AG09309 (cell line): ENCODE data around the gene PGC.
A peak's percentile ranks its signal among the peaks of the same experiment; 100 is the strongest.

Experiments
- DNase-seq: peaks from one replicate; pipeline ENCODE4 v3.0.0-alpha.2; 2010; ENCODE audit warnings: low read depth
- H3K4me3 ChIP-seq: 2 replicates; pipeline ENCODE4 v1.5.1; 2011; ENCODE audit warnings: mild to moderate bottlenecking, low read depth, low read length, moderate library complexity; ENCODE audit not compliant: control insufficient read depth
- CTCF ChIP-seq: IDR thresholded peaks from 2 replicates; pipeline ENCODE4 v1.5.1; 2011; ENCODE audit warnings: mild to moderate bottlenecking, low read depth, low read length, inconsistent platforms; ENCODE audit not compliant: insufficient read depth, control insufficient read depth; ENCODE audit errors: missing control alignments

The PGC gene

GRCh38 chr6:41783106-41783780 lies 36.0 kb upstream of the PGC start:
- no peak for DNase-seq
- no peak for TF ChIP-seq CTCF
- H3K4me3 ChIP-seq, result no peak overlapping the region

GRCh38 chr6:41781366-41781730 lies 34.2 kb upstream of the PGC start:
- no peak for DNase-seq
- no peak for TF ChIP-seq CTCF
- H3K4me3 ChIP-seq, result peak overlapping the region; percentile 49

- DNase-seq, result no peak
- peak within 1 kb of the TSS; percentile 49 for H3K4me3 ChIP-seq
- no peak for TF ChIP-seq CTCF
These were observed 33.6 kb upstream of the PGC start, which contains the start of gene PRICKLE4 for GRCh38 chr6:41780551-41781365. PRICKLE4 (plus strand) TSS chr6:41780782; CDS start chr6:41783474, 2,692 bp downstream.

GRCh38 chr6:41779788-41780550 lies 32.8 kb upstream of the PGC start, which contains the start of gene FRS3:
FRS3 (minus strand) TSS chr6:41779900; CDS start chr6:41776987, 2,913 bp downstream.
- TF ChIP-seq CTCF, result peak; percentile 93
- H3K4me3 ChIP-seq, result peak within 1 kb of the TSS; percentile 49
- peak; percentile 66 for DNase-seq

- no peak for TF ChIP-seq CTCF
- H3K4me3 ChIP-seq, result peak overlapping the region; percentile 49
- no peak for DNase-seq
These were observed 32.1 kb upstream of the PGC start for GRCh38 chr6:41779336-41779735.

GRCh38 chr6:41778895-41779294 lies 31.7 kb upstream of the PGC start:
- no peak for TF ChIP-seq CTCF
- no peak for DNase-seq
- H3K4me3 ChIP-seq, result peak overlapping the region; percentile 49
